HG02798 (cell line): ENCODE measurements around the gene MAPT.

ENCODE experiments used
- ATAC-seq: cut with Tn5 transposase; IDR thresholded peaks from one replicate; pipeline ENCODE4 v1.9.1; 2021; ENCODE audit warnings: mild to moderate bottlenecking; ENCODE audit not compliant: unreplicated experiment, poor library complexity

The MAPT gene

DNA sequence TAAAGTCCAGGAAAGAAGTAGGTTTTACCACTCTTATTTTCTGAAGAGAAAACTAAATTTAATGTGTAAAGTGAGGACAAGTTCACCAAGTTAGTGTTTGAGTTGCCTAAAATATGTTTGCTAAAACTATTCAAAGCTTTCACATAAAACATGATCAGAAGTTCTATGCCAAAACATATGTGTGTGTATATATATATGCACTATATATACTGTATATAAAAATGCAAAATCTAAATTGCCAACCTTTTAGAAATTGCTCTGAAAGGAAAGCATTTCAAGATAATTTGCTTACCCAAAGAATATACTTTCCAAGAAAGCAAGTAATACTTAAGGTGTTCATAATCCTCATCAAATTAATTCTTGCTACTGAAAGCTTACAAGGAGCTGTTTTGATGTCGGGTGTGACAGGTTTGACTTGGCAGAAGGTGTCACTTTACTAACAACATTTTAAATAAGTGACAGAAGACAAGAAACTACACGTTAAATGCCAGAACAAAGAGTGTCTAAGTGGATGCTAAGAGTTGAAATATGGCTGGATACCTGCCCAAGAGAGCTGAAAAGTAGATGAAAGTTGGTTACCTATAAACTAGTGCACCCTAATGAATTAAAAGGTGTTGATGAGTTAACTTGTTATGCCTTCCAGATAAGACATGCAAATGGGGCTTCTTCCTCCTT is 72.4 kb downstream of the MAPT start:
- no peak for ATAC-seq

DNA sequence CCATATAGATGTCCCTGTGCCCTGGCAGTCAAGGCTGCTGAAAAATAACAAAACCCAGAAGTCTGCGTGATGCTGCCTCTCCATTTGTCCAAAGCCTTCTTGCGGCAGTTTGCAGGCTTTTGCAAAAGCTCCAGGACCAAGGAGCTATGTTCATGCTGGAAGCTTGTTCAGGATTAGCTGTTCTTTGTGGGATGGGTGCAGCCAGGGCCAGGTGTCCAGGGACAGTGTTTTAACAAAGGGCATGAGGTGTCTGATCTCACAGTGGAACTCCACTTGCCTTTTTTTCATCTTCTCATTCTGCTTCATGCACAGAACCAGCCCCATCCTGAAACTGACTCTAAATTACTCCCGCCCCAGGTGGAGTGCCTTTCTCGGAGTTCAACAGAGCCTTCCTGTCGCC is 73.0 kb downstream of the MAPT start:
- no peak for ATAC-seq

DNA sequence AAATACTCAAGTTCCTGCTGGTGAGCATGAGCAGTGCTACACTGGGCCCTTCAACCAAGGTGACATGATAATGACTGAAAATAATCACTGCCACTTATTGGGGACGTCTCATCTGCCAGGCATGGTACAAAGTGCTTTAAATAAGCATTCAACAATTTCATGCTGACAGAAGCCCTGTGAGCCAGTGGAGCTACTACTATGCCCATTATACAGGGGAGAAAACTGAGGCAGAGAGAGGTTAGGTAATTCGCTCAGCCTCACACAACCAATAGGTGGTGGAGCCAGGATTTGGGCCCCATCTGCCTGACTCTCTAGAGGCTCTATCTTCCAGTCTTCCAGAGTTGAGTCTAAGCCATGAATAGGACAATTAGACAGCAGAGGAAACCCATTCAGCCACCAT is 74.4 kb downstream of the MAPT start:
- ATAC-seq: no peak

DNA sequence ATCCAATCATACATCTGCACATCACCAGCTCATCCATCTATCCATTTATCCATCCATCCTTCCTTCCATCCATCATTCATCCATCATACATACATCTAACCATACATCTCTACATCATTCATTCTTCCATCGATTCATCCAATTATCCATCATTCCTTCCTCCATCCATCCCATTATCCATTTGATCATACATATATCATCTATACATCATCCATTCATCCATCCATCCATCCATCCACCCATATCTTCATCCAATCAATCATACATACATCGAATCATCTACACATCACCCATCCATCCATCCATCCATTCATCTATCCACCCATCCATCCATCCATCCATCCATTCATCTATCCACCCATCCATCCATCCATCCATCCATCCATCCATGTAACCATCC is 75.4 kb downstream of the MAPT start:
- no peak for ATAC-seq

DNA sequence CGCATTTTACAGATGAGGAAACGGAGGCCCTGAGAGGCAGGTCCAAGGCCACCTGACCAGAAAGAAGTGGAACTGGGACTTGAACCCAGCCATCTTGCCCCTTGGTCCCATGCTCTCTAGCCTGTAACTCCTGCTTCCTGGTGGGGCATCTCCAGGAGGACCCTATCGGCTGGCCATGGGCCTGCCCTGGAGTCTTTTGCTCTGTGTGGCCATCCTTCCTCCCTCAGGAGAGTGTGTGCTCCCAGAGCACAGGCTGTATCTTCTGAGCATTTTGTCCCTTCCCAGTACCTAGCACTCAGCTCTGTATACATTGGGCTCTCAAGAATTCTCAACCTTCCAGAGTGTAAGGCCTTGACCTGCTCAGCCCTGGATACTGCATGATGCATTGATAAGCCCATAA is 76.3 kb downstream of the MAPT start:
- ATAC-seq: no peak

DNA sequence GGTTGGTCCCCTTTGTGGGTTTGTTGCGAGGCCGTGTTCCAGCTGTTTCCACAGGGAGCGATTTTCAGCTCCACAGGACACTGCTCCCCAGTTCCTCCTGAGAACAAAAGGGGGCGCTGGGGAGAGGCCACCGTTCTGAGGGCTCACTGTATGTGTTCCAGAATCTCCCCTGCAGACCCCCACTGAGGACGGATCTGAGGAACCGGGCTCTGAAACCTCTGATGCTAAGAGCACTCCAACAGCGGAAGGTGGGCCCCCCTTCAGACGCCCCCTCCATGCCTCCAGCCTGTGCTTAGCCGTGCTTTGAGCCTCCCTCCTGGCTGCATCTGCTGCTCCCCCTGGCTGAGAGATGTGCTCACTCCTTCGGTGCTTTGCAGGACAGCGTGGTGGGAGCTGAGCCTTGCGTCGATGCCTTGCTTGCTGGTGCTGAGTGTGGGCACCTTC is 77.4 kb downstream of the MAPT start:
- no peak for ATAC-seq

DNA sequence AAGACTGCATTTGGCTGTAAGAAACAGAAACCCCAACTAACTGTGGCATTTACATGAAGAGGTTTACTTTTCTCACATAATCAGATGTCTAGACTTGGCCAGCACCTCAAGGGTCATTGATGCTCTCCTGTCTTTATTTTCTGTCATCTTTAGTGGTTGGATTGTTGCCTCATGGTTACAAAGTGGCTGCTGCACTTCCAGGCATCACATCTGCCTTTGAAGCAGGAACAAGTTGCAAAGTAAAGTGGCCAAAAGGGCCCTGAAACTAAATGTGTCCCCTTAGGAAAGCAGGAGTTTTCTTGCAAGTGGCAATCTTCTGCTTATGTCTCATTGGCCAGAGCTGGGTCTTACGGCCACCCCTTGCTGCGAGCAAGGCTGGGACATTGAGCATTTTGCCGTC is 78.2 kb downstream of the MAPT start:
- ATAC-seq: no peak

DNA sequence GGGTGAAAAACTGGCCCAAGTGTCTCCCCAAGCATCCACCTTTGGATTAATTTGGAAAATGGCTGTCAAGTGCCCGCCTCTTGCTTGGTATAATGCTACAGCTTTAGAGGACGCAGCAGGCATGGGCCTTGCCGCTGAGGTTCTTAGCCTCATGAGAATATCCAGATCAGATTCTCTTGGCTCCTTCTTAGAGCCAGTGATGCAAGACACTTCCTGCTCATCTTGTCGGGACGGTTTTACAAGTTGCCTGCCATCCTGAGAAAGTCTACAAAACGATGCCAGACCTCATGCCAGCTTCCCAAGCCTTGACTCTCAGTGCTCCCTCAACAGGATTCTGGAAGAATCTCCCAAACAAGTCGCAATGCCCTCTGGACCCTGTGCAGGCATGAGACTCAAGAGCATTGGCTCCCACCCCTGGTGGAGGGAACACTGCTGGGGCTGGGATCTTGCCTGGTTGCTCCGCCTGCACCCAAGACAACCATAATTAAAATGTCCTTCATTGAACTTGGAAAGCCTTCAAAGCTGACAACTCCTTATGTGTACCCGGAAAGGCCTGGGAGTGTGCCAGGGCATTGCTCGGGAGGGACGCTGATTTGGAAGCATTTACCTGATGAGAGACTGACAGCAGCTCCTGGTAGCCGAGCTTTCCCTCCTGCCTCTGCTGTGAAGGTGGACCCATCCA is 78.9 kb downstream of the MAPT start:
- no peak for ATAC-seq

DNA sequence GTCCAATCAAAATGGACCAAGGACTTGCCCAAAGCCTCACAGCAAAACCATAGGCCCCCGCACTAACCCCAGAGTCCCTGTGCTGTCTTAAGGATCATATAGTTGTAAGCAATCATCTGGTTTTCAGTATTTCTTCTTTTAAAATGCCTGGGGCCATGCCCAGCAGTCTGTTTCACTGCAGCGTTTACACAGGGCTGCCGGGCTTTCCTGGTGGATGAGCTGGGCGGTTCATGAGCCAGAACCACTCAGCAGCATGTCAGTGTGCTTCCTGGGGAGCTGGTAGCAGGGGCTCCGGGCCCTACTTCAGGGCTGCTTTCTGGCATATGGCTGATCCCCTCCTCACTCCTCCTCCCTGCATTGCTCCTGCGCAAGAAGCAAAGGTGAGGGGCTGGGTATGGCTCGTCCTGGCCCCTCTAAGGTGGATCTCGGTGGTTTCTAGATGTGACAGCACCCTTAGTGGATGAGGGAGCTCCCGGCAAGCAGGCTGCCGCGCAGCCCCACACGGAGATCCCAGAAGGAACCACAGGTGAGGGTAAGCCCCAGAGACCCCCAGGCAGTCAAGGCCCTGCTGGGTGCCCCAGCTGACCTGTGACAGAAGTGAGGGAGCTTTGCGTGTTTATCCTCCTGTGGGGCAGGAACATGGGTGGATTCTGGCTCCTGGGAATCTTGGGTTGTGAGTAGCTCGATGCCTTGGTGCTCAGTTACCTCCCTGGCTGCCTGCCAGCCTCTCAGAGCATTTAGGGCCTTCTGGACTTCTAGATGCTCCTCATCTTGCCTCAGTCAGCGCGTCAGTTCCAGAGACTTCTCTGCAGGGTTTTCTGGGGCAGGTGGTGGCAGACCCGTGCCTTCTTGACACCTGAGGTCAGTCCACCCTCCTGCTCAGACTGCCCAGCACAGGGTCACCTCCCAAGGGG is 79.8 kb downstream of the MAPT start:
- ATAC-seq: no peak

DNA sequence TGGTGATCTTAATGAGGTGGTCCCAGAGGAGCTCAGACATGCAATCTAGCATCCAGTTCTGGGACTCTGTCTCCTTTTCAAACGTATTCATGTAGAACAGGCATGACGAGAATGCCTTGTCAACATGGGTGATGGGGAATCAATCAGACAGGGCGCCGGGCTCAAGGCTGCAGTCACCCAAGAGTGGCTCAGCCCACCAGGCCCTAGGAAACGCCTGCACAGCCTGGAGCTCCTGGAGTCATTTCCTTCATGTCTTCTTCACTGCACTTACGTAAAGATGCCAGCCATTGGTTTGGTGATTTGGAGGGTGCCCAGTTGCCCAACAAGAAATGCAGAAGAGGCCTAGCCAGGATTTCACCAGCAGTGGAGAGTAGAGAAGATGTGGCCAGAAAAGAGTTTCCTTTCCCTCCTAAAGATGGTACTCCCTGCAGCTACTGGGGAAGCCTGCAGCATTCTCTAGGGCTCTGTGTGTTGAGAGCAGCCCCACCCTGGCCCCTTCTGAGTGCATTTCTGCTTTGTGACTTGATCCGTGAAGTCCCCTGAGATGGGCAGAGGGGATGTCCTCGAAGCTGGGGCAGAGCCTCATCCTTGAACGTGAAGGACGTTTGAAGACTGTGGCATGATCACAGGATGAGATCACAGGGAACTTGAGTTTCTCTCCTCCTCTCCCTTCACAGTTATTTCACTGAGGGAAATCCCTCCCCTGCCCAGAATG is 80.7 kb downstream of the MAPT start:
- ATAC-seq: no peak

DNA sequence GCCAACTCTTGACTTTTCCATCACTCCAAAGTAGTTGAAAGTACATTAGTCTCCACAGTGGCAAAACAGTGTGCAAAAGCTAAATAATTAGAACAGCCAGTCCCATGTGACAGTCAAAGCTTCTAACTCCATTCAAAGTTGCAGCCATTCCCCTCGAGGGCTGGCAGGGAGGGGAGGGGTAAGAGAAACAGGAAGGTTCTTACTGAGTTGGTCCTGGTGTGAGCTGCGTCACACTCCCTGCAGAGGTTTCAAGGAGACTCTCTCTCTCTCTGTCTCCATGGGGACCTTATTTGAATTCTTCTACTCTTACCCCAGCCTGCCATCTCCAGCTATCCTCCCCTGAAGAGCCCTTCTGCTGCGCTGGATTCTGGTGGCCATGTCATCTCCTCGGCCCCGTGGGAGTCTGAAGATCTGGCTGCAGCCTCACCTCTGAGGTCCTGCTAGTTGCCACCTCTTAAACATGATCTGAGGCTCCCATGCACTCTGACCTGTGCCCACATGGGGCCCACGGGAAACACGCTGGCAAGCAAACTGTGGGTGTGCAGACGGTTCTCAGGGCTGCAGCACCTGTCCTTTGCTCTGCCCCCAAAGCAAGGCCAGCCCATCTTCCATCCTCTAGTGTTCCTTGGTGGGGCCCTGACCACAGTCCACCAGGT is 81.4 kb downstream of the MAPT start:
- ATAC-seq: no peak

DNA sequence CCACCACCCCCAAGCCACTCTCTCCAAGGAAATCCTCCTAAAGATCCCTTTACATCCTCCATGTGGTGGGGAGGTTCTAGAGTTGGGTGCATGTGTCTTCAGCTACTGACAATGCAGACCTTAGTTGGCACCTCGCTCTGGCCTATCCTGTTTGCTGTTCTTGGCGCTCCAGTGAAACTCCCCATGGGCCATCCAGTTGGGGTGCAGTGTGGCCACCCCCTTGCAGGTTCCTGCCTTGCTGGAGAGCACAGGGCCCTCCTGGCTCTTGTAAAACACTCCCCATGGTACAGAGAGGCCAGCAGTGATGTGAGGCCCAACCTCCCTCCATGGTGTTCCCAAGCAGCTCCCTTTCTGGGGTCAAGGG is 82.0 kb downstream of the MAPT start:
- no peak for ATAC-seq

DNA sequence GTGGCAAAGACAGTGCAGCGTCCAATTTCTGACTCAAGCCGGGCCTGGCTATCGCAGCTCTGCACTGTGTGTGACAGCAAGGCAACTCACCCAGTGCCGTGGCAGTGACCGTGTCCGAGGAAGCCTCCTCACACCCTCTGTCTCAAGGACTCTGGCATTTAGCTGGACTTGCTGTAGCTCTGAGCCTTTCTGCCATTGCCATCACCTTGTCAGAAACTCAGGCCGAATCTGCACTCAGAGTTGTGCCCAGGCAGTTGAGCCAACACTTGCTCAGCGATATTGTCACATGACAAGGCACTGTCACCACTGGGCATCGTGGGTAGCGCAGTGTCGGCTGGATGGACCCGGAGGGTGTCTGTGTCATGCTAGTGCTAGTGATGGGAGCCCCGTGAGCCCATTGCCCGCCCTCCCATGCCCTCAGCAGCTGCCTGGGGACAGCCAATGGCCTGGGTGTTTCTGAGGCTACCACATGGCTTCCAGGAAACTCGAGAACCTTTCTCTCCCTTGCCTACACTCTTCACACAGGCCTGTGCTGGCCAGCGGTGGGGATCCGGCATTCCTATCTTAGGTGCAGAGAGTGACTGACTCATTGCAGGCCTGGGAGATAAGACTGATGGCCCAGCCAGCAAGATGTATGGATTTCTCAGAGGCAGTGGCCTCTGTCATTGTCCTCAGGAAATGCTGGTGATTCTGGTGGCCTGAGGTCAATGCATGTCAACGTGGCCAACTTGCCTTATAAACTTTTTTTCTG is 82.6 kb downstream of the MAPT start:
- ATAC-seq: no peak

DNA sequence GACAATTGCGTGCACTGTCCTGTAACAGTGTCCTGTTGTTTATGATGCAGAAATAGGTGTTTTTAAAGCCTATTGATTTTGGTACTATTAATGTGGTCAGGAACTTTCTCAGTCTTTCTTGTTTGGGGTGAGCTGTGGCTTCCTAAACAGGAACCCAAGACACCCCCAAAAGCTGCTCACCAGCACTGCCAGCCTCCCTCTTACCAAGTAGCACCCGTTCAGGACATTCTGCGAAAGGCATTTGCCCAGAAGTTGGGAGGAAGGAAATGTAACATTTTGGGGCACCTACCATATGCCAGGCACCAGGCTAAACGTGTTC is 83.1 kb downstream of the MAPT start:
- no peak for ATAC-seq

DNA sequence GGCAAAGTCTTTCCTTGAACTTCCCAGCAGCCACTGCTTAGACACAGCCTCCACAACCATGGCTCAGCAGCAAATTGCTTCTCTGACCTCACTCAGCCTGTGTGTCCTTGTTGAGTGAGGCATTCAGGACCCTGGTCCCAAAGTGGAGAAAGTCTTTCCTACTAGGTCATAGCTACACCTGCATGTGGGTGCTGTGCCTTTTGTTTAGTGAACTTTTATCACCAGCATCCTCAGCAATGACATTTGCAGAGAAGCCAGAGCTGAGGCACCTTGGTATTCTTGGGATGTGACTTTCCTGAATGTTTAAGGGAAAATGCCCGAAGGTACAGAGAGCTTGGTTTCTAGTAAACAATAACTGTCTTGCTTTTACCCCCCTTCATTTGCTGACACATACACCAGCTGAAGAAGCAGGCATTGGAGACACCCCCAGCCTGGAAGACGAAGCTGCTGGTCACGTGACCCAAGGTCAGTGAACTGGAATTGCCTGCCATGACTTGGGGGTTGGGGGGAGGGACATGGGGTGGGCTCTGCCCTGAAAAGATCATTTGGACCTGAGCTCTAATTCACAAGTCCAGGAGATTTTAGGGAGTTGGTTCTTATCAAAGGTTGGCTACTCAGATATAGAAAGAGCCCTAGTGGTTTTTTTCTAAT is 83.7 kb downstream of the MAPT start:
- ATAC-seq: no peak

DNA sequence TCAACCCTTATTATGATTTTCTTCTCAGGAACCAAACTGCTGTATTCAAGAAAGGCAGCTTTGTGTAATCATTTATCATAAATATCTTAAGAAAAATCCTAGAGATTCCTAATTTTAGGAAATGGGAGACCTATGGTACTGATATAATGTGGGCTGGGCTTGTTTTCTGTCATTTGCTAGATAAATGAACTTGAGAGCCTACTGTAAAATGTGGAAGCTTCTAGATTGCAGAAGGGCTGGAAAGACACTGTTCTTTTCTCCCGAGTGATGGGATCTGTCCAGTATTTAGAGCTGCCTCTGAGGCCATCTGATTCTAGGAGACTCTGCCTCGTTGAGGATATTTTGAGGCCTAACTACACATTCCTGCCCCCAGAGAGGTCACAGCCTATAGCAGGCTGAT is 84.8 kb downstream of the MAPT start:
- no peak for ATAC-seq

DNA sequence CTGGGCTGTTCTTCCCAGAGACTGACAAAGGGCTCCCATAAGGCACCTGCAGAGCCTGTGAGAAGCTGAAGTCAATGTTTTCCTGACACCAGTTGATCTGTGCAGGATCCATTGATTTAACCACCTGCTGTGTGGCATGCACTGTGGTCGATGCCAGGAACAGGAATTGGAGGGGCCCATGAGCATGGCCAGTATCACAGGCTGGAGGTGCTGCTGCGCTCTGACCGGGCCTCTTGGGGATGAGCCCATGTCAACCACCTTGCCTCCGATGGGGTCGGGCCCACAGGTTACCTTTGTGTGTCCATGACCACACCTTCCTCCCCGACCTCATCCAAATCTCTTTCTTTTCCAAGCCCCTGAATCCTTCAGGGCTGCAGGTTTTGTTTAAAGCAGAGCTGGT is 86.5 kb downstream of the MAPT start:
- ATAC-seq: no peak

DNA sequence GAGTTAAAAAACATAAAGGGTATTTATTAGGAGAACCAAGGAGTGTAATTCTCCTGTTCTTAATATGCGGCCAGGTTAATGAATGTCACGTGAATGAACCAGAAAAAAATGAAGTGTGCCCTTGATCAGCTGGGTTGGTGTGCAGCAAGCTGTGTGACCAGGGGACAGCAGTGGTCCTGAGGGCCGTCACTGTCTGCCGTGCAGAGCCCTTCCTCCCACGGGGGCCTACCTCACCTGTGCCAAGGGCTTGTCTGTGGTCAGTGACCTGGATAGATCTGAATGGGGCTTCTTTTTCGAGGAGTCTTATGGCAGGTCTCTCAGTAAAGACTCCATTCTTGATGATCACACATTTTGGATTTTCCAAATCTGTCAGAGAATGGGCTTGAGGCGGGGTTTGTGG is 87.0 kb downstream of the MAPT start:
- no peak for ATAC-seq
